ENCODE data around the gene KCTD11. TPM values are rescaled to one million over a fixed set of nuclear protein-coding genes. Genes with fewer than 3 reads are reported as not detected.

KCTD11 gene
- total and polyA plus RNA-seq, 2 of the 13 experiments (the other 11 are each of a cell fraction or from before 2014, with no cell fraction given), result 1.6 to 2.6 TPM

- TF ChIP-seq MAX (IDR thresholded peaks at IDR 0.05) (peak; percentile 41; the same call in 1 of the 2 replicates), ZNF292 (CRISPR knock-in tag; IDR thresholded peaks at IDR 0.05; ENCODE audit: borderline replicate concordance, low read depth) (no peak), ZNF510 (CRISPR knock-in tag; IDR thresholded peaks at IDR 0.05; ENCODE audit: low read depth) (no peak), ZNF605 (CRISPR knock-in tag; IDR thresholded peaks at IDR 0.05) (no peak), THAP11 (CRISPR knock-in tag; IDR thresholded peaks at IDR 0.05) (peak; percentile 81), TFDP1 (CRISPR knock-in tag; IDR thresholded peaks at IDR 0.05; ENCODE audit: borderline replicate concordance) (0 out of 2 replicates have a peak, but pooled peaks have one; percentile 39), EEA1 (CRISPR knock-in tag; IDR thresholded peaks at IDR 0.05; ENCODE audit: borderline replicate concordance) (no peak), IRF2 (CRISPR knock-in tag; IDR thresholded peaks at IDR 0.05) (peak; percentile 69; the same call in 1 of the 2 replicates), TRIM22 (IDR thresholded peaks at IDR 0.05) (no peak), MED13 (CRISPR knock-in tag; IDR thresholded peaks at IDR 0.05) (no peak), AKAP8 (CRISPR knock-in tag; IDR thresholded peaks at IDR 0.05) (peak; percentile 35; the same call in 1 of the 2 replicates), ZNF441 (CRISPR knock-in tag; IDR thresholded peaks at IDR 0.05; ENCODE audit: borderline replicate concordance) (no peak), TEAD2 (CRISPR knock-in tag; IDR thresholded peaks at IDR 0.05) (no peak), ZBTB44 (CRISPR knock-in tag; IDR thresholded peaks at IDR 0.05) (no peak), ZNF232 (CRISPR knock-in tag; IDR thresholded peaks at IDR 0.05; ENCODE audit: borderline replicate concordance) (no peak), PBX3 (CRISPR knock-in tag; IDR thresholded peaks at IDR 0.05; ENCODE audit: borderline replicate concordance) (no peak), SIN3B (IDR thresholded peaks at IDR 0.05; ENCODE audit: low read length) (no peak), ZNF543 (CRISPR knock-in tag; IDR thresholded peaks at IDR 0.05) (no peak), ZNF782 (CRISPR knock-in tag; IDR thresholded peaks at IDR 0.05; ENCODE audit: borderline replicate concordance) (no peak)
- TF ChIP-seq, protein P1, sequence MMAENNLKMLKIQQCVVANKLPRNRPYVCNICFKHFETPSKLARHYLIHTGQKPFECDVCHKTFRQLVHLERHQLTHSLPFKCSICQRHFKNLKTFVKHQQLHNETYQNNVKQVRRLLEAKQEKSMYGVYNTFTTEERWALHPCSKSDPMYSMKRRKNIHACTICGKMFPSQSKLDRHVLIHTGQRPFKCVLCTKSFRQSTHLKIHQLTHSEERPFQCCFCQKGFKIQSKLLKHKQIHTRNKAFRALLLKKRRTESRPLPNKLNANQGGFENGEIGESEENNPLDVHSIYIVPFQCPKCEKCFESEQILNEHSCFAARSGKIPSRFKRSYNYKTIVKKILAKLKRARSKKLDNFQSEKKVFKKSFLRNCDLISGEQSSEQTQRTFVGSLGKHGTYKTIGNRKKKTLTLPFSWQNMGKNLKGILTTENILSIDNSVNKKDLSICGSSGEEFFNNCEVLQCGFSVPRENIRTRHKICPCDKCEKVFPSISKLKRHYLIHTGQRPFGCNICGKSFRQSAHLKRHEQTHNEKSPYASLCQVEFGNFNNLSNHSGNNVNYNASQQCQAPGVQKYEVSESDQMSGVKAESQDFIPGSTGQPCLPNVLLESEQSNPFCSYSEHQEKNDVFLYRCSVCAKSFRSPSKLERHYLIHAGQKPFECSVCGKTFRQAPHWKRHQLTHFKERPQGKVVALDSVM (CRISPR knock-in tag; IDR thresholded peaks at IDR 0.05), result peak; percentile 100
- TF ChIP-seq, protein P2, sequence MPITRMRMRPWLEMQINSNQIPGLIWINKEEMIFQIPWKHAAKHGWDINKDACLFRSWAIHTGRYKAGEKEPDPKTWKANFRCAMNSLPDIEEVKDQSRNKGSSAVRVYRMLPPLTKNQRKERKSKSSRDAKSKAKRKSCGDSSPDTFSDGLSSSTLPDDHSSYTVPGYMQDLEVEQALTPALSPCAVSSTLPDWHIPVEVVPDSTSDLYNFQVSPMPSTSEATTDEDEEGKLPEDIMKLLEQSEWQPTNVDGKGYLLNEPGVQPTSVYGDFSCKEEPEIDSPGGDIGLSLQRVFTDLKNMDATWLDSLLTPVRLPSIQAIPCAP (CRISPR knock-in tag; IDR thresholded peaks at IDR 0.05; ENCODE audit: low read depth), result no peak
These were observed 4.1 kb downstream of the KCTD11 start (continued) for GRCh38 chr17:7356072-7356549.
